ENCODE measurements around the gene PRMT1. TPM values are rescaled to one million over a fixed set of nuclear protein-coding genes. Genes with fewer than 3 reads are reported as not detected.

Gene PRMT1
- polyA plus RNA-seq, 1 donor from 2014 or later = 610 TPM

GRCh38 chr19:49654581-49654980 is 22.5 kb upstream of the PRMT1 start:
- Histone ChIP-seq H3K4me2 (ENCODE audit: low read length) (no peak overlapping the region), H4K20me1 (ENCODE audit: insufficient read depth) (no peaks in the 10 kb centered on the region), H3K36me3 (ENCODE audit: insufficient read depth, low read length) (no peaks in the 10 kb centered on the region), H3K4me3 (ENCODE audit: low read length) (no peak overlapping the region), H2AFZ (ENCODE audit: low read depth, low read length) (no peak overlapping the region), H3F3A (ENCODE audit: insufficient read depth, low read length, poor library complexity, severe bottlenecking) (no peaks in the 10 kb centered on the region), H3K9me2 (ENCODE audit: insufficient read depth, low read length) (no peaks in the 10 kb centered on the region), H3K27ac (ENCODE audit: low read length) (no peak overlapping the region), H3K9ac (ENCODE audit: low read length) (no peak overlapping the region), H3K79me2 (replicated peaks; ENCODE audit: insufficient read depth, low read length) (no peaks in the 10 kb centered on the region), H3K9me3 (ENCODE audit: low read length) (no peaks in the 10 kb centered on the region), H3K27me3 (ENCODE audit: insufficient read depth, low read depth, low read length) (no peaks in the 10 kb centered on the region)
- no peak for TF ChIP-seq MXI1 (conservative IDR thresholded peaks at IDR 0.05; ENCODE audit: poor library complexity, severe bottlenecking)
- no peak for TF ChIP-seq SMC3 (conservative IDR thresholded peaks at IDR 0.05; ENCODE audit: poor library complexity)
- TF ChIP-seq EP300 (conservative IDR thresholded peaks at IDR 0.05; ENCODE audit: poor library complexity, severe bottlenecking) = no peak
- TF ChIP-seq EZH2 (IDR thresholded peaks at IDR 0.05; ENCODE audit: borderline replicate concordance, insufficient read depth, low read length, poor library complexity, severe bottlenecking) = no peak
- no peak for TF ChIP-seq RAD21 (conservative IDR thresholded peaks at IDR 0.05)
- no peak for TF ChIP-seq TAF1 (IDR thresholded peaks at IDR 0.05; ENCODE audit: low read depth)
- TF ChIP-seq POLR2AphosphoS5 (IDR thresholded peaks at IDR 0.05) = no peak
- no peak for TF ChIP-seq CTCF (IDR thresholded peaks at IDR 0.05; ENCODE audit: poor library complexity, severe bottlenecking)
- no peak for TF ChIP-seq REST (IDR thresholded peaks at IDR 0.05; ENCODE audit: borderline replicate concordance)

GRCh38 chr19:49655570-49656455 is 21.3 kb upstream of the PRMT1 start:
- H3K4me3 ChIP-seq (ENCODE audit: low read length) = no peak overlapping the region
- no peak overlapping the region for H3K4me2 ChIP-seq (ENCODE audit: low read length)
- H3K79me2 ChIP-seq (replicated peaks; ENCODE audit: insufficient read depth, low read length) = no peaks in the 10 kb centered on the region
- no peaks in the 10 kb centered on the region for H4K20me1 ChIP-seq (ENCODE audit: insufficient read depth)
- TF ChIP-seq SMC3 (conservative IDR thresholded peaks at IDR 0.05; ENCODE audit: poor library complexity) = no peak
- no peak for TF ChIP-seq RAD21 (conservative IDR thresholded peaks at IDR 0.05)
- TF ChIP-seq MXI1 (conservative IDR thresholded peaks at IDR 0.05; ENCODE audit: poor library complexity, severe bottlenecking) = no peak
- no peak for TF ChIP-seq EZH2 (IDR thresholded peaks at IDR 0.05; ENCODE audit: borderline replicate concordance, insufficient read depth, low read length, poor library complexity, severe bottlenecking)
- no peak for TF ChIP-seq EP300 (conservative IDR thresholded peaks at IDR 0.05; ENCODE audit: poor library complexity, severe bottlenecking)
- TF ChIP-seq REST (IDR thresholded peaks at IDR 0.05; ENCODE audit: borderline replicate concordance) = no peak
- no peak for TF ChIP-seq POLR2AphosphoS5 (IDR thresholded peaks at IDR 0.05)
- no peak for TF ChIP-seq TAF1 (IDR thresholded peaks at IDR 0.05; ENCODE audit: low read depth)
- no peak for TF ChIP-seq CTCF (IDR thresholded peaks at IDR 0.05; ENCODE audit: poor library complexity, severe bottlenecking)
- no peaks in the 10 kb centered on the region for H3K9me2 ChIP-seq (ENCODE audit: insufficient read depth, low read length)
- no peak overlapping the region for H2AFZ ChIP-seq (ENCODE audit: low read depth, low read length)
- H3K9me3 ChIP-seq (ENCODE audit: low read length) = no peaks in the 10 kb centered on the region
- H3K9ac ChIP-seq (ENCODE audit: low read length) = no peak overlapping the region
- no peaks in the 10 kb centered on the region for H3K27me3 ChIP-seq (ENCODE audit: insufficient read depth, low read depth, low read length)
- no peaks in the 10 kb centered on the region for H3K36me3 ChIP-seq (ENCODE audit: insufficient read depth, low read length)
- H3K27ac ChIP-seq (ENCODE audit: low read length) = no peak overlapping the region
- H3F3A ChIP-seq (ENCODE audit: insufficient read depth, low read length, poor library complexity, severe bottlenecking) = no peaks in the 10 kb centered on the region
